ENCODE data around the gene EIF5A. TPM values are rescaled to one million over a fixed set of nuclear protein-coding genes. Genes with fewer than 3 reads are reported as not detected.

The EIF5A gene
- total and polyA plus RNA-seq, 9 of the 15 experiments (the other 6 are each of a cell fraction or from before 2014, with no cell fraction given), result 22.9 to 1,163 (median 772) TPM

DNA sequence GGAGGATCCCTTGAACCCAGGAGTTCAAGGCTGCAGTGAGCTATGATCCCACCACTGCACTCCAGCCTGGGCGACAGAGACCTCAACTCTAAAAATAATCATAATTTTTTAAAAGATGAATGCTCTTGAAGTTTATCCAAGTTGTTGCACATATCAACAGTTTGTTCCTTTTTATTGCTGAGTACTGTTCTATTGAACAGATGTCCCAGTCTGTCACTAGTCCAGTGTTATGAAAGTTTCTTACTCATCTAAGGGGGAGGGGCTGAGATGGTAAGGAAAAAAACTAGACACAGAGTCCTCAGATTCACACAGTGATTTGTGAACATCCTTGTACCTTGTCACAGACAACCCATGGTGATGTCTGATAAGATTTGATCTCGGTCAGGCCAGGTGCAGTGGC lies 32.8 kb downstream of the EIF5A start:
- 42% methylated on average over 2 of the region's 2 CpGs for whole genome bisulfite sequencing (ENCODE audit: insufficient coverage, low coverage, missing lambda C conversion rate)
- H3K9ac ChIP-seq (ENCODE audit: insufficient read depth in 1 of 2, low read depth in 2 of 2, low read length in 2 of 2), result no peak overlapping the region
- H2AFZ ChIP-seq (ENCODE audit: low read depth, low read length), result no peak overlapping the region
- no peak for ATAC-seq
- no TSS peak for BruUV-seq (replicated peaks)
- H3K9me3 ChIP-seq (replicated peaks; ENCODE audit: control insufficient read depth, insufficient read depth, low read depth, low read length), result no peaks in the 10 kb centered on the region
- H3K9me1 ChIP-seq (ENCODE audit: control insufficient read depth, insufficient read depth, low read length), result no peaks in the 10 kb centered on the region
- H3K4me3 ChIP-seq, result no peak overlapping the region
- TF ChIP-seq ZNF507 (tag; conservative IDR thresholded peaks at IDR 0.05) (no peak), PHB (CRISPR knock-in tag; IDR thresholded peaks at IDR 0.05) (no peak), CBFB (CRISPR knock-in tag; IDR thresholded peaks at IDR 0.05) (no peak), ZNF316 (IDR thresholded peaks at IDR 0.05) (peak; percentile 9; the same call in 1 of the 2 replicates)
- peaks cover 0 to 22% of the 10 kb centered on the region in 2 experiments; a peak in 2 of 5 replicates for H3K4me1 ChIP-seq (replicated peaks in 1 of 2; ENCODE audit: control insufficient read depth in 2 of 2, insufficient read depth in 2 of 2, low read length in 2 of 2)
- H3K27ac ChIP-seq (ENCODE audit: extremely low read depth, low read depth, low read length), result no peak overlapping the region
- FAIRE-seq, result no peak
- H3K27me3 ChIP-seq (ENCODE audit: control insufficient read depth in 2 of 2, insufficient read depth in 2 of 2, low read length in 2 of 2), result no peaks in the 10 kb centered on the region
- H4K20me1 ChIP-seq (replicated peaks; ENCODE audit: control insufficient read depth, insufficient read depth, low read length), result no peaks in the 10 kb centered on the region
- no peaks in the 10 kb centered on the region for H3K36me3 ChIP-seq (ENCODE audit: control insufficient read depth, insufficient read depth, low read length)
- POLR2A ChIA-PET, result no interaction called here
- intact Hi-C loops (cut with micrococcal nuclease) (no loop called here), in situ Hi-C loops (cut with MboI) (loop anchor here (5.0 kb wide), 1 partner anchor 58 kb away; the partner anchor contains the start of gene SLC2A4)
- H3K4me2 ChIP-seq (ENCODE audit: insufficient read depth, low read length), result no peak overlapping the region
- no peak for DNase-seq (ENCODE audit: extremely low read depth in 1 of 4, low spot score in 3 of 4)
- CTCF ChIA-PET (ENCODE audit: low intra/inter-chr PET ratio), result no interaction called here
- H3K79me2 ChIP-seq (ENCODE audit: control insufficient read depth, insufficient read depth, low read length), result no peaks in the 10 kb centered on the region

- ChIA-PET CTCF (ENCODE audit: low intra/inter-chr PET ratio) (no interaction called here), POLR2A (interaction anchor here (1.2 kb wide), 1 partner anchor 12 kb away, joined by 3 read pairs; no protein-coding TSS in a partner anchor)
- no peak overlapping the region for H3K4me3 ChIP-seq
- in situ Hi-C loops (cut with MboI), result loop anchor here (5.0 kb wide), 1 partner anchor 60 kb away; the partner anchor contains the start of gene SLC2A4
- intact Hi-C loops (cut with micrococcal nuclease), result no loop called here
- no peaks in the 10 kb centered on the region for H3K79me2 ChIP-seq (ENCODE audit: control insufficient read depth, insufficient read depth, low read length)
- H2AFZ ChIP-seq (ENCODE audit: low read depth, low read length), result no peak overlapping the region
- ATAC-seq, result no peak
- H3K4me1 ChIP-seq (replicated peaks in 1 of 2; ENCODE audit: control insufficient read depth in 2 of 2, insufficient read depth in 2 of 2, low read length in 2 of 2), result peaks cover 0 to 16% of the 10 kb centered on the region in 2 experiments; a peak in 2 of 5 replicates
- H3K9me1 ChIP-seq (ENCODE audit: control insufficient read depth, insufficient read depth, low read length), result no peaks in the 10 kb centered on the region
- H4K20me1 ChIP-seq (replicated peaks; ENCODE audit: control insufficient read depth, insufficient read depth, low read length), result no peaks in the 10 kb centered on the region
- no peaks in the 10 kb centered on the region for H3K9me3 ChIP-seq (replicated peaks; ENCODE audit: control insufficient read depth, insufficient read depth, low read depth, low read length)
- no peaks in the 10 kb centered on the region for H3K27me3 ChIP-seq (ENCODE audit: control insufficient read depth in 2 of 2, insufficient read depth in 2 of 2, low read length in 2 of 2)
- no peak for TF ChIP-seq SMAD4 (CRISPR knock-in tag; conservative IDR thresholded peaks at IDR 0.05)
- TF ChIP-seq SMARCB1 (IDR thresholded peaks at IDR 0.05; ENCODE audit: insufficient read length, low read depth), result no peak
- TF ChIP-seq, protein P1, sequence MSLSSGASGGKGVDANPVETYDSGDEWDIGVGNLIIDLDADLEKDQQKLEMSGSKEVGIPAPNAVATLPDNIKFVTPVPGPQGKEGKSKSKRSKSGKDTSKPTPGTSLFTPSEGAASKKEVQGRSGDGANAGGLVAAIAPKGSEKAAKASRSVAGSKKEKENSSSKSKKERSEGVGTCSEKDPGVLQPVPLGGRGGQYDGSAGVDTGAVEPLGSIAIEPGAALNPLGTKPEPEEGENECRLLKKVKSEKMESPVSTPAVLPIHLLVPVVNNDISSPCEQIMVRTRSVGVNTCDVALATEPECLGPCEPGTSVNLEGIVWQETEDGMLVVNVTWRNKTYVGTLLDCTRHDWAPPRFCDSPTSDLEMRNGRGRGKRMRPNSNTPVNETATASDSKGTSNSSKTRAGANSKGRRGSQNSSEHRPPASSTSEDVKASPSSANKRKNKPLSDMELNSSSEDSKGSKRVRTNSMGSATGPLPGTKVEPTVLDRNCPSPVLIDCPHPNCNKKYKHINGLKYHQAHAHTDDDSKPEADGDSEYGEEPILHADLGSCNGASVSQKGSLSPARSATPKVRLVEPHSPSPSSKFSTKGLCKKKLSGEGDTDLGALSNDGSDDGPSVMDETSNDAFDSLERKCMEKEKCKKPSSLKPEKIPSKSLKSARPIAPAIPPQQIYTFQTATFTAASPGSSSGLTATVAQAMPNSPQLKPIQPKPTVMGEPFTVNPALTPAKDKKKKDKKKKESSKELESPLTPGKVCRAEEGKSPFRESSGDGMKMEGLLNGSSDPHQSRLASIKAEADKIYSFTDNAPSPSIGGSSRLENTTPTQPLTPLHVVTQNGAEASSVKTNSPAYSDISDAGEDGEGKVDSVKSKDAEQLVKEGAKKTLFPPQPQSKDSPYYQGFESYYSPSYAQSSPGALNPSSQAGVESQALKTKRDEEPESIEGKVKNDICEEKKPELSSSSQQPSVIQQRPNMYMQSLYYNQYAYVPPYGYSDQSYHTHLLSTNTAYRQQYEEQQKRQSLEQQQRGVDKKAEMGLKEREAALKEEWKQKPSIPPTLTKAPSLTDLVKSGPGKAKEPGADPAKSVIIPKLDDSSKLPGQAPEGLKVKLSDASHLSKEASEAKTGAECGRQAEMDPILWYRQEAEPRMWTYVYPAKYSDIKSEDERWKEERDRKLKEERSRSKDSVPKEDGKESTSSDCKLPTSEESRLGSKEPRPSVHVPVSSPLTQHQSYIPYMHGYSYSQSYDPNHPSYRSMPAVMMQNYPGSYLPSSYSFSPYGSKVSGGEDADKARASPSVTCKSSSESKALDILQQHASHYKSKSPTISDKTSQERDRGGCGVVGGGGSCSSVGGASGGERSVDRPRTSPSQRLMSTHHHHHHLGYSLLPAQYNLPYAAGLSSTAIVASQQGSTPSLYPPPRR (CRISPR knock-in tag; IDR thresholded peaks at IDR 0.05; ENCODE audit: borderline replicate concordance), result no peak
- FAIRE-seq, result no peak
- no peak overlapping the region for H3K27ac ChIP-seq (ENCODE audit: extremely low read depth, low read depth, low read length)
- no TSS peak for BruUV-seq (replicated peaks)
- 59% methylated on average over 8 of the region's 13 CpGs for WGBS (ENCODE audit: insufficient coverage, low coverage, missing lambda C conversion rate)
- no peak overlapping the region for H3K4me2 ChIP-seq (ENCODE audit: insufficient read depth, low read length)
- H3K36me3 ChIP-seq (ENCODE audit: control insufficient read depth, insufficient read depth, low read length), result no peaks in the 10 kb centered on the region
- 0 out of 4 replicates have a peak overlapping the region, but pooled peaks of 1 of the 2 experiments have one; percentile 4 for H3K9ac ChIP-seq (ENCODE audit: insufficient read depth in 1 of 2, low read depth in 2 of 2, low read length in 2 of 2)
- no peak for DNase-seq (ENCODE audit: extremely low read depth in 1 of 4, low spot score in 3 of 4)
Measured at GRCh38 chr17:7341842-7342241, 34.4 kb downstream of the EIF5A start.
